ENCODE measurements around the gene DOCK9.

DNA sequence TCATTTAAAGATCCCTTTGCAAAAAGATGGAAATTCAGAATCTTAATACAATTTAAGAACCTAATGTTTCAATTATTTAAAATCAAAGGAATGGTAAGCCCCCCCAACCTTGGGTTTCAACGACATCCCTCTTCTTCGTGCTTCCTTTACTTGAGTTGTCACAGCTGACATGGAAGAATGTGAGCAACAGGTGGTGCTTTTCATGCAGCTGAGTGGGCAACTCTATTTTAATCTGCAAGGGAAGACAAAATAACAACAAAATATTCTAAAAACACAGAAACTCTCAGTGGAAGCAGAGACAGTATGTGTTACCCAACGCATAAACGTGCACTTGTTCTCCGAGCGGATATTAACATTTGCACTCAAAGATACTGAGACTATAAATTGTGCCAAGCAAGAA, 92.3 kb downstream of the DOCK9 start:
- TF ChIP-seq CTCF (optimal IDR thresholded peaks at IDR 0.05 in 1 of 3, IDR thresholded peaks at IDR 0.05 in 1 of 3, conservative IDR thresholded peaks at IDR 0.05 in 1 of 3; ENCODE audit: extremely low read depth in 1 of 3, insufficient read depth in 2 of 3, low read length in 3 of 3) (no peak), EZH2 (IDR thresholded peaks at IDR 0.05; ENCODE audit: low read length) (no peak)

Data from keratinocyte (primary cell).